HepG2 (cell line): ENCODE data around the gene PHC1. TPM values are rescaled to one million over a fixed set of nuclear protein-coding genes. Genes with fewer than 3 reads are reported as not detected.

ENCODE experiments used
- CCAR2 ChIP-seq: fragments of 200-400 bp; formaldehyde crosslinking; optimal IDR thresholded peaks from 2 replicates; pipeline ENCODE3; 2018; ENCODE audit warnings: low read depth, mild to moderate bottlenecking, low read length, moderate library complexity
- HBP1 ChIP-seq: IDR thresholded peaks from 2 replicates; pipeline ENCODE4 v1.6.1; 2016; ENCODE audit warnings: low read depth, control low read depth
- PRDM4 ChIP-seq: sonication (generic); formaldehyde crosslinking; IDR thresholded peaks from 2 replicates; pipeline ENCODE4 v1.9.0; 2021; ENCODE audit warnings: missing genetic modification reagents, borderline replicate concordance
- RFXAP ChIP-seq: sonication (generic); formaldehyde crosslinking; IDR thresholded peaks from 2 replicates; pipeline ENCODE4 v1.4.0; 2020; ENCODE audit warnings: missing genetic modification reagents, borderline replicate concordance
- SIN3B ChIP-seq: fragments of 150-350 bp; IDR thresholded peaks from 2 replicates; pipeline ENCODE4 v1.6.1; 2014; ENCODE audit warnings: low read length
- ZNF235 ChIP-seq: sonication (generic); formaldehyde crosslinking; IDR thresholded peaks from 2 replicates; pipeline ENCODE4 v1.8.1; 2023; ENCODE audit warnings: mild to moderate bottlenecking, missing genetic modification reagents, borderline replicate concordance
- ZNF510 ChIP-seq: sonication (generic); formaldehyde crosslinking; IDR thresholded peaks from 2 replicates; pipeline ENCODE4 v1.4.0; 2020; ENCODE audit warnings: low read depth, mild to moderate bottlenecking, missing genetic modification reagents
- ZNF552 ChIP-seq: sonication (generic); formaldehyde crosslinking; IDR thresholded peaks from 2 replicates; pipeline ENCODE4 v1.9.0; 2022; ENCODE audit warnings: missing genetic modification reagents, mild to moderate bottlenecking, borderline replicate concordance
- ZNF747 ChIP-seq: sonication (generic); formaldehyde crosslinking; IDR thresholded peaks from 2 replicates; pipeline ENCODE4 v1.8.1; 2023; ENCODE audit warnings: missing genetic modification reagents, mild to moderate bottlenecking, borderline replicate concordance
- ZNF883 ChIP-seq: sonication (generic); formaldehyde crosslinking; IDR thresholded peaks from 2 replicates; pipeline ENCODE4 v1.5.1; 2020; ENCODE audit warnings: mild to moderate bottlenecking, missing genetic modification reagents; ENCODE audit errors: not compliant biosample characterization
- polyA plus RNA-seq, 8 experiments: library from polyadenylated mRNA; depleted of rRNA in 3 of 8; stranded (reverse) in 7 of 8; unstranded in 1 of 8; fragments of >200 nt; fragmentation: Illumina TruSeq in 4 of 8; extraction: Trizol in 4 of 8; gene quantifications; 2 replicates each; pipeline versions ENCODE4 v1.2.1 to v1.2.3, GENCODE V29; 2011 to 2016; ENCODE audit warnings: low read depth in 4 of 8, missing spikeins in 1 of 8, mixed read lengths in 1 of 8; ENCODE audit not compliant: insufficient read depth in 1 of 8
- total RNA-seq, 5 experiments: library from RNA; depleted of rRNA; stranded (reverse); fragments of >200 nt; fragmentation: Illumina TruSeq; extraction: Trizol; gene quantifications; 2 replicates each; pipeline ENCODE4 v1.2.3, GENCODE V29; 2016; ENCODE audit warnings: low read depth in 1 of 5
- TF ChIP-seq, protein P1 (sequence below): sonication (generic); formaldehyde crosslinking; IDR thresholded peaks from 2 replicates; pipeline ENCODE4 v1.4.0; 2020; ENCODE audit warnings: mild to moderate bottlenecking, missing genetic modification reagents

PHC1 gene
- total and polyA plus RNA-seq, 2 of the 13 experiments (the other 11 are each of a cell fraction or from before 2014, with no cell fraction given): 9.4 to 35.0 TPM

GRCh38 chr12:8949342-8950220 is 35.3 kb downstream of the PHC1 start, which contains the start of gene M6PR (continued):
- TF ChIP-seq PRDM4 (CRISPR knock-in tag): no peak
- peak; percentile 48 for TF ChIP-seq HBP1 (CRISPR knock-in tag)
- TF ChIP-seq ZNF747: peak; percentile 85; the same call in 1 of the 2 replicates
- peak; percentile 95; the same call in 1 of the 2 replicates for TF ChIP-seq RFXAP
- TF ChIP-seq ZNF552 (CRISPR knock-in tag): no peak
- TF ChIP-seq ZNF235 (CRISPR knock-in tag): peak; percentile 66; the same call in 1 of the 2 replicates
- 0 out of 2 replicates have a peak, but pooled peaks have one; percentile 40 for TF ChIP-seq ZNF510 (CRISPR knock-in tag)
- no peak for TF ChIP-seq CCAR2
- TF ChIP-seq SIN3B: no peak
- TF ChIP-seq, protein P1, sequence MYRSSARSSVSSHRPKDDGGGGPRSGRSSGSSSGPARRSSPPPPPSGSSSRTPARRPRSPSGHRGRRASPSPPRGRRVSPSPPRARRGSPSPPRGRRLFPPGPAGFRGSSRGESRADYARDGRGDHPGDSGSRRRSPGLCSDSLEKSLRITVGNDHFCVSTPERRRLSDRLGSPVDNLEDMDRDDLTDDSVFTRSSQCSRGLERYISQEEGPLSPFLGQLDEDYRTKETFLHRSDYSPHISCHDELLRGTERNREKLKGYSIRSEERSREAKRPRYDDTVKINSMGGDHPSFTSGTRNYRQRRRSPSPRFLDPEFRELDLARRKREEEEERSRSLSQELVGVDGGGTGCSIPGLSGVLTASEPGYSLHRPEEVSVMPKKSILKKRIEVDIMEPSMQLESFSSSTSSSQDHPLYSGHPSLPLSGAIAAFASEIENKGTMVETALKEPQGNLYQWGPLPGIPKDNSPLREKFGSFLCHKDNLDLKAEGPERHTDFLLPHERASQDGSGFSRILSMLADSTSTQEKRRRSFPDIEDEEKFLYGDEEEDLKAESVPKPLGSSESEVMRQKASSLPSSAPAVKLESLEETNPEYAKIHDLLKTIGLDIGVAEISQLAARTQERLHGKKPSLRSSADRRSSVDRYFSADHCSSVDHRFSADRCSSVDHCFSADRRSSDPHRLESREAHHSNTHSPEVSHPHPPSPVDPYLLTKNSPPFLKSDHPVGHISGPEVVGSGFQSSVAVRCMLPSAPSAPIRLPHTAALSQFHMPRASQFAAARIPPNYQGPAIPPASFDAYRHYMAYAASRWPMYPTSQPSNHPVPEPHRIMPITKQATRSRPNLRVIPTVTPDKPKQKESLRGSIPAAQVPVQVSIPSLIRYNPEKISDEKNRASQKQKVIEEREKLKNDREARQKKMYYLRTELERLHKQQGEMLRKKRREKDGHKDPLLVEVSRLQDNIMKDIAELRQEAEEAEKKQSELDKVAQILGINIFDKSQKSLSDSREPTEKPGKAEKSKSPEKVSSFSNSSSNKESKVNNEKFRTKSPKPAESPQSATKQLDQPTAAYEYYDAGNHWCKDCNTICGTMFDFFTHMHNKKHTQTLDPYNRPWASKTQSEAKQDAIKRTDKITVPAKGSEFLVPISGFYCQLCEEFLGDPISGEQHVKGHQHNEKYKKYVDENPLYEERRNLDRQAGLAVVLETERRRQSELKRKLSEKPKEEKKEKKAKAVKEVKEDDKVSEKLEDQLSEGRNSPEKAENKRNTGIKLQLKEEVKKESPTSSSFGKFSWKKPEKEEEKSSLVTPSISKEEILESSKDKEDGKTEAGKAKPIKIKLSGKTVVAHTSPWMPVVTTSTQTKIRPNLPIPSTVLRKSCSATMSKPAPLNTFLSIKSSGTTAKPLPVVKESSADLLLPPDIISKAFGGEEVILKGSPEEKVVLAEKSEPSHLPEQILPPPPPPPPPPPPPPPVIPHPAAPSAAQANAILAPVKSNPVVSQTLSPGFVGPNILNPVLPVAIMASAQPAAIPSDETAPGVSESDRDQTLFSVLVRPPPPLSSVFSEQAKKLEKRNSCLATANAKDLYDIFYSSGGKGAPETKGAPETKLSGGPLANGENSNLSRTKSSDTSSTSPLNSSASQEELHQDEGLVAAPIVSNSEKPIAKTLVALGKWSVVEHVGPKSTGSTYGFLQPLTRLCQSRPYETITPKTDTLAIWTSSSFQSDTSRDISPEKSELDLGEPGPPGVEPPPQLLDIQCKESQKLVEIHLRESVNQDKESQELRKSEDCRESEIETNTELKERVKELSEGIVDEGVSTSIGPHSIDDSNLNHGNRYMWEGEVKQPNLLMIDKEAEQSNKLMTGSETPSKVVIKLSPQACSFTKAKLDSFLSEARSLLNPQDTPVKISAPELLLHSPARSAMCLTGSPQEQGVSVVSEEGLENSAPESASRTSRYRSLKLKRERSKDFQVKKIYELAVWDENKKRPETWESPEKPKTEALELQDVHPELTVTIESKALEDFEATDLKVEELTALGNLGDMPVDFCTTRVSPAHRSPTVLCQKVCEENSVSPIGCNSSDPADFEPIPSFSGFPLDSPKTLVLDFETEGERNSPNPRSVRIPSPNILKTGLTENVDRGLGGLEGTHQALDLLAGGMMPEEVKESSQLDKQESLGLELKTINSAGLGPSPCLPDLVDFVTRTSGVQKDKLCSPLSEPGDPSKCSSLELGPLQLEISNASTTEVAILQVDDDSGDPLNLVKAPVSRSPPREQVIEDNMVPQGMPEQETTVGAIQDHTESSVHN (CRISPR knock-in tag): 0 out of 2 replicates have a peak, but pooled peaks have one; percentile 46
- peak; percentile 46 for TF ChIP-seq ZNF883 (CRISPR knock-in tag)
